Measurements from ENCODE around the gene ARFGEF3.

DNA sequence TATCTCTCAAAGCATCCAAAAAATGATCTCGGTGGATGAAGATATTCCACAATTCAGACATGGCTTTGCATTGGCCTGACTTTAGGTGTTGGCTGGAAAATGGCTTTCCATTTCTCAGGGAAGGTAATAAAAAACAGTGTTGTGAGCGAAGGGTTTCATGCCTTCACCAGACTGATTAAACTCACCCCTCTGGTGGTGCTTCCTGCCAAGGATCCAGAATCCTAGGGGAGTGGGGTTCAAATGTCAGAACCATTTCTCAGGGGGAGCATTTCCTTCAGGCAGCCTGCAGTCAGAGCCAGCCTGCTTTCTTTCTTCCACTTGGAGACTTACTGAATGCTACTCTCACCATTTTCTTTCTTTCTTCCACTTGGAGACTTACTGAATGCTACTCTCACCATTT lies 170.2 kb downstream of the ARFGEF3 start:
- TF ChIP-seq, protein P1, sequence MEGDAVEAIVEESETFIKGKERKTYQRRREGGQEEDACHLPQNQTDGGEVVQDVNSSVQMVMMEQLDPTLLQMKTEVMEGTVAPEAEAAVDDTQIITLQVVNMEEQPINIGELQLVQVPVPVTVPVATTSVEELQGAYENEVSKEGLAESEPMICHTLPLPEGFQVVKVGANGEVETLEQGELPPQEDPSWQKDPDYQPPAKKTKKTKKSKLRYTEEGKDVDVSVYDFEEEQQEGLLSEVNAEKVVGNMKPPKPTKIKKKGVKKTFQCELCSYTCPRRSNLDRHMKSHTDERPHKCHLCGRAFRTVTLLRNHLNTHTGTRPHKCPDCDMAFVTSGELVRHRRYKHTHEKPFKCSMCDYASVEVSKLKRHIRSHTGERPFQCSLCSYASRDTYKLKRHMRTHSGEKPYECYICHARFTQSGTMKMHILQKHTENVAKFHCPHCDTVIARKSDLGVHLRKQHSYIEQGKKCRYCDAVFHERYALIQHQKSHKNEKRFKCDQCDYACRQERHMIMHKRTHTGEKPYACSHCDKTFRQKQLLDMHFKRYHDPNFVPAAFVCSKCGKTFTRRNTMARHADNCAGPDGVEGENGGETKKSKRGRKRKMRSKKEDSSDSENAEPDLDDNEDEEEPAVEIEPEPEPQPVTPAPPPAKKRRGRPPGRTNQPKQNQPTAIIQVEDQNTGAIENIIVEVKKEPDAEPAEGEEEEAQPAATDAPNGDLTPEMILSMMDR (IDR thresholded peaks at IDR 0.05) = no peak
- no peak for TF ChIP-seq EZH2 (IDR thresholded peaks at IDR 0.05; ENCODE audit: borderline replicate concordance, insufficient read depth, low read depth, low read length, poor library complexity, severe bottlenecking)
